ENCODE measurements around the gene RMND5A.
"Not testable (repeated sequence)": the region's sequence is repeated elsewhere in the genome, so short reads cannot be mapped to it uniquely, and the experiment has no call there.

The RMND5A gene

GRCh38 chr2:86714579-86715173, 5.4 kb upstream of the RMND5A start:
- not testable (repeated sequence) for H2AFZ ChIP-seq (ENCODE audit: low read length, unreplicated experiment); H3K4me1 ChIP-seq (ENCODE audit: control insufficient read depth, insufficient read depth, low read length, unreplicated experiment); H3K4me3 ChIP-seq (ENCODE audit: low read depth, low read length); H3K27me3 ChIP-seq (ENCODE audit: insufficient read depth, low read length); H3K36me3 ChIP-seq (ENCODE audit: insufficient read depth, low read length); H3K79me2 ChIP-seq (ENCODE audit: control insufficient read depth, insufficient read depth, low read length, unreplicated experiment); H3K27ac ChIP-seq (ENCODE audit: low read depth, low read length)

DNA sequence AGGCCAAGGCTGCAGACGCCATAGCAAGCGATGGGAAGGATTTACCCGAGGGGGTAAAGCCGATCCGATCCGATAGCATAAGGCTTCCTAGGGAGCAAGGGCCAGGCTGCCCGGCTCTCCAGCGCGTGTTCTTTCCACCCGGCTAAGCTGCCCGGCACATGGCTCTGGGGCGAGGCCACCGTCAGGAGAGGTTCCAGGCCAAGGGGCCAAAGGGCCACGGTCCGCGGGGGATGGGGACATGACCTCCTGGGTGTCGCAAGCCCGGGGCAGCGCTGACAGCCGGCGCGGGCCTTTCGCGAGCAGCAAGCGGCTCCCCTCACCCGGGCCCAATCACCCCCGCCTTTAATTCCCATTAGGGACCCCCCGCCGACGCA, 841 bp upstream of the RMND5A start:
- H3K4me1 ChIP-seq (ENCODE audit: control insufficient read depth, insufficient read depth, low read length, unreplicated experiment); H2AFZ ChIP-seq (ENCODE audit: low read length, unreplicated experiment); H3K36me3 ChIP-seq (ENCODE audit: insufficient read depth, low read length); H3K79me2 ChIP-seq (ENCODE audit: control insufficient read depth, insufficient read depth, low read length, unreplicated experiment); H3K27me3 ChIP-seq (ENCODE audit: insufficient read depth, low read length): not testable (repeated sequence)
- peak overlapping the region; percentile 72 for H3K27ac ChIP-seq (ENCODE audit: low read depth, low read length)
- H3K4me3 ChIP-seq (ENCODE audit: low read depth, low read length) = peak overlapping the region; percentile 83

DNA sequence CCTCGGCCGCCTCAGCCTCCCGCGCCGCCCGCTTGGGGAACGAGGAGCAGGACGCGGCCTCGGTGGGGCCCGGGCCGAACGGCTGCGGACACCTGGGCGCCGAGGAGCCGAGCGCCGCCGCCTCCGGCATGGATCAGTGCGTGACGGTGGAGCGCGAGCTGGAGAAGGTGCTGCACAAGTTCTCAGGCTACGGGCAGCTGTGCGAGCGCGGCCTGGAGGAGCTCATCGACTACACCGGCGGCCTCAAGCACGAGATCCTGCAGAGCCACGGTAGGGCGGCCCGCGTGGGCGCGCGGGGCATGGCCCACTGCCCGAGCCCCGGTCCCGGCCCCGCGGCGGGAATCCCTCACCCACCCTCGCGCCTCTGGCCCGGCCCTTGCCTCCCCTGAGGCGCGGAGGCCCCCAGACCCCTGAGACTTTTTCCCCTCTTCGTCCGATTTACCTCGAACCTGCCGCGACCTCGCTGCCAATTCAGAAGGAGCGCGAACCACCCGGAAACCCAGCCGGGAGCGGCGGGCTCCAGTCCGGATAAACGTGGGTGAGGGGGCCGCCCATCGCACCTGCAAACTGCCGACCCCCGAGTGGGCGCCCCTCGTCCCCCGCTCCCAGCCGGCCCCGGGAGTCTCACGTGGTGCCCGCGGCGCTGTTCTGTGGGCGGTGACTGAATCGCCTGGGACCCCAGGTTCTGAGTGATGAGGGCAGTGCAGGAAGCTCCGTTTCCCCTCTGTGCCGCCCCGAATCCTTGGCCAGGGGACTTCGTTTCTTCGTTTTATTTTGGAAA, 639 bp downstream of the RMND5A start:
- Histone ChIP-seq H3K27ac (ENCODE audit: low read depth, low read length) (peak overlapping the region; percentile 72; the same call in 1 of the 2 replicates), H2AFZ (ENCODE audit: low read length, unreplicated experiment) (peak overlapping the region; percentile 50), H3K4me3 (ENCODE audit: low read depth, low read length) (peak overlapping the region; percentile 83)
- not testable (repeated sequence) for H3K36me3 ChIP-seq (ENCODE audit: insufficient read depth, low read length); H3K4me1 ChIP-seq (ENCODE audit: control insufficient read depth, insufficient read depth, low read length, unreplicated experiment); H3K79me2 ChIP-seq (ENCODE audit: control insufficient read depth, insufficient read depth, low read length, unreplicated experiment); H3K27me3 ChIP-seq (ENCODE audit: insufficient read depth, low read length)

GRCh38 chr2:86725706-86726105, 5.6 kb downstream of the RMND5A start:
- not testable (repeated sequence) for H3K4me3 ChIP-seq (ENCODE audit: low read depth, low read length); H2AFZ ChIP-seq (ENCODE audit: low read length, unreplicated experiment); H3K79me2 ChIP-seq (ENCODE audit: control insufficient read depth, insufficient read depth, low read length, unreplicated experiment); H3K27ac ChIP-seq (ENCODE audit: low read depth, low read length); H3K36me3 ChIP-seq (ENCODE audit: insufficient read depth, low read length); H3K4me1 ChIP-seq (ENCODE audit: control insufficient read depth, insufficient read depth, low read length, unreplicated experiment); H3K27me3 ChIP-seq (ENCODE audit: insufficient read depth, low read length)

- not testable (repeated sequence) for H3K4me3 ChIP-seq (ENCODE audit: low read depth, low read length); H3K27me3 ChIP-seq (ENCODE audit: insufficient read depth, low read length); H3K36me3 ChIP-seq (ENCODE audit: insufficient read depth, low read length); H3K27ac ChIP-seq (ENCODE audit: low read depth, low read length); H3K79me2 ChIP-seq (ENCODE audit: control insufficient read depth, insufficient read depth, low read length, unreplicated experiment); H3K4me1 ChIP-seq (ENCODE audit: control insufficient read depth, insufficient read depth, low read length, unreplicated experiment); H2AFZ ChIP-seq (ENCODE audit: low read length, unreplicated experiment)
These were observed 12.0 kb downstream of the RMND5A start for GRCh38 chr2:86732040-86732525.

DNA sequence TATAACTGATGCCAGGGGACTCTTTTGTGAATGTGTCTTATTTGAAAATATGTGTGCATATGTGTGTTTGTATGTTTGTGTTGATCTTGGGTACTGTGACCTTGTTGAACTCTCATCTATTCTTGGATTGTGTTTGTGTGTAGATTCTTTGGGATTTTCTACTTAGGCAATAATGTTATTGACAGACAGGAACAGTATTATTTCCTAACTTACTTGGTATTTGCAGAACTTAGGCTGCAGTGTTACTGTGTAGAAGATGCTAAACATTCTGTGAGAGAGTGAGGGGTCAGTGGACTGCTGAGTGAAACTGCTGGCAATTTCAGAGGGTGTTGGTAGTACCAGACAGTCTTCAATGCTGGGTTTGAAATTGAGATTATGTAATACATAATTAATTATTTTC, 12.7 kb downstream of the RMND5A start:
- H3K27ac ChIP-seq (ENCODE audit: low read depth, low read length); H3K4me1 ChIP-seq (ENCODE audit: control insufficient read depth, insufficient read depth, low read length, unreplicated experiment); H2AFZ ChIP-seq (ENCODE audit: low read length, unreplicated experiment); H3K79me2 ChIP-seq (ENCODE audit: control insufficient read depth, insufficient read depth, low read length, unreplicated experiment); H3K36me3 ChIP-seq (ENCODE audit: insufficient read depth, low read length); H3K4me3 ChIP-seq (ENCODE audit: low read depth, low read length); H3K27me3 ChIP-seq (ENCODE audit: insufficient read depth, low read length): not testable (repeated sequence)

GRCh38 chr2:86733528-86733927, 13.4 kb downstream of the RMND5A start:
- not testable (repeated sequence) for H2AFZ ChIP-seq (ENCODE audit: low read length, unreplicated experiment); H3K27me3 ChIP-seq (ENCODE audit: insufficient read depth, low read length); H3K27ac ChIP-seq (ENCODE audit: low read depth, low read length); H3K79me2 ChIP-seq (ENCODE audit: control insufficient read depth, insufficient read depth, low read length, unreplicated experiment); H3K36me3 ChIP-seq (ENCODE audit: insufficient read depth, low read length); H3K4me1 ChIP-seq (ENCODE audit: control insufficient read depth, insufficient read depth, low read length, unreplicated experiment); H3K4me3 ChIP-seq (ENCODE audit: low read depth, low read length)

- not testable (repeated sequence) for H3K27ac ChIP-seq (ENCODE audit: low read depth, low read length); H3K79me2 ChIP-seq (ENCODE audit: control insufficient read depth, insufficient read depth, low read length, unreplicated experiment); H3K27me3 ChIP-seq (ENCODE audit: insufficient read depth, low read length); H2AFZ ChIP-seq (ENCODE audit: low read length, unreplicated experiment); H3K4me1 ChIP-seq (ENCODE audit: control insufficient read depth, insufficient read depth, low read length, unreplicated experiment); H3K36me3 ChIP-seq (ENCODE audit: insufficient read depth, low read length); H3K4me3 ChIP-seq (ENCODE audit: low read depth, low read length)
These were observed 14.8 kb downstream of the RMND5A start for GRCh38 chr2:86734896-86735295.

DNA sequence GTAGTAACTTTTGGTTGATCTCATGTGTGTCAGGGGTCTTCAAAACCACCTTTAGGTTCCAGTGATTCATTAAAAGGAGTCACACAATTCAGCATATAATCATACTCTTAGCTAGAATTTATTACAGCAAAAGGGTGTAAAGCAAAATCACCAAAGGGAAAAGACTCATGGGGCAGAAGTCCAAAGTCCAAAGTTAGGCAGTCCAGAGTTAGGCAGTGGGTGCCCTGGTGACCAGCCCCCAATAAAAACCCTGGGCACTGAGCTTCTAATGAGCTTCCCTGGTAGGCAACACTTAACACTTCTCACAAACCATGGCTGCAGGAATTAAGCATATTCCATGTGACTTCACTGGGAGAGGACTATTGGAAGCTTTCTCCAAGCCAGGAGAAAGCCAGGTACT, 19.4 kb downstream of the RMND5A start:
- not testable (repeated sequence) for H3K4me1 ChIP-seq (ENCODE audit: control insufficient read depth, insufficient read depth, low read length, unreplicated experiment); H3K4me3 ChIP-seq (ENCODE audit: low read depth, low read length); H3K27ac ChIP-seq (ENCODE audit: low read depth, low read length); H3K27me3 ChIP-seq (ENCODE audit: insufficient read depth, low read length); H2AFZ ChIP-seq (ENCODE audit: low read length, unreplicated experiment); H3K36me3 ChIP-seq (ENCODE audit: insufficient read depth, low read length); H3K79me2 ChIP-seq (ENCODE audit: control insufficient read depth, insufficient read depth, low read length, unreplicated experiment)

GRCh38 chr2:86739889-86740288, 19.8 kb downstream of the RMND5A start:
- H3K27ac ChIP-seq (ENCODE audit: low read depth, low read length); H3K36me3 ChIP-seq (ENCODE audit: insufficient read depth, low read length); H3K4me1 ChIP-seq (ENCODE audit: control insufficient read depth, insufficient read depth, low read length, unreplicated experiment); H2AFZ ChIP-seq (ENCODE audit: low read length, unreplicated experiment); H3K27me3 ChIP-seq (ENCODE audit: insufficient read depth, low read length); H3K79me2 ChIP-seq (ENCODE audit: control insufficient read depth, insufficient read depth, low read length, unreplicated experiment); H3K4me3 ChIP-seq (ENCODE audit: low read depth, low read length): not testable (repeated sequence)

DNA sequence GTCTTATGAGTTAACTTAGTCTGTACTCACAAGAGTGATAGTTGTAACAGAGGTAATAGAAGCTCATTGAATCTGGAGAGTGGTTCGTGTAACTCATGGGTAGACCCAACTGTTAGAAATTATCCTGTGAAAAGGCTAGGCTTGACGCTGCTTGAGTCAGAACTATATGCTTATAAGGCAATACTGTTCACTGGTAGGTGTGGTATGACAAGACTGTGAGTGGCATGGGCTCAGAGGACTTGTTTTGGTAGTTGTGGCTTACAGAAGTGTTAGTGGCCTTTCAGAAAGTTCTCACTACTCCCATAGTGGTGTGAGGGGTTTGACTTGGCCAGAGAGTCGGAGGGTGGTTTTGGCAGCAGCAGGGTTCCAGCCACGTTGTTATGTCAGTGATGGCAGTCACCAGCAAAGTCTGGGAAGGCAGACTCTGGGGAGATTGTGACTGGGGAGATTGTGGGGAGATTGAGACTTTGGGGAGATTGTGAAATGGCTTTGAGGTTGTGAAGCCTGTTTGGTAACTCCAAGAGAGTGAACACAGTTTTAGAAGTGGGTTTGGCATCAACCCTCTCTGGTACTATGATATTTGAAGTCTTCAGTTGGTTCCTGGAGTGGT, 21.9 kb downstream of the RMND5A start:
- not testable (repeated sequence) for H3K27me3 ChIP-seq (ENCODE audit: insufficient read depth, low read length); H3K4me1 ChIP-seq (ENCODE audit: control insufficient read depth, insufficient read depth, low read length, unreplicated experiment); H3K79me2 ChIP-seq (ENCODE audit: control insufficient read depth, insufficient read depth, low read length, unreplicated experiment); H2AFZ ChIP-seq (ENCODE audit: low read length, unreplicated experiment); H3K4me3 ChIP-seq (ENCODE audit: low read depth, low read length); H3K36me3 ChIP-seq (ENCODE audit: insufficient read depth, low read length); H3K27ac ChIP-seq (ENCODE audit: low read depth, low read length)

Data from ACC112 (cell line).